ENCODE data around the gene PEDS1.
"Not testable (repeated sequence)": the region's sequence is repeated elsewhere in the genome, so short reads cannot be mapped to it uniquely, and the experiment has no call there.

Gene PEDS1

DNA sequence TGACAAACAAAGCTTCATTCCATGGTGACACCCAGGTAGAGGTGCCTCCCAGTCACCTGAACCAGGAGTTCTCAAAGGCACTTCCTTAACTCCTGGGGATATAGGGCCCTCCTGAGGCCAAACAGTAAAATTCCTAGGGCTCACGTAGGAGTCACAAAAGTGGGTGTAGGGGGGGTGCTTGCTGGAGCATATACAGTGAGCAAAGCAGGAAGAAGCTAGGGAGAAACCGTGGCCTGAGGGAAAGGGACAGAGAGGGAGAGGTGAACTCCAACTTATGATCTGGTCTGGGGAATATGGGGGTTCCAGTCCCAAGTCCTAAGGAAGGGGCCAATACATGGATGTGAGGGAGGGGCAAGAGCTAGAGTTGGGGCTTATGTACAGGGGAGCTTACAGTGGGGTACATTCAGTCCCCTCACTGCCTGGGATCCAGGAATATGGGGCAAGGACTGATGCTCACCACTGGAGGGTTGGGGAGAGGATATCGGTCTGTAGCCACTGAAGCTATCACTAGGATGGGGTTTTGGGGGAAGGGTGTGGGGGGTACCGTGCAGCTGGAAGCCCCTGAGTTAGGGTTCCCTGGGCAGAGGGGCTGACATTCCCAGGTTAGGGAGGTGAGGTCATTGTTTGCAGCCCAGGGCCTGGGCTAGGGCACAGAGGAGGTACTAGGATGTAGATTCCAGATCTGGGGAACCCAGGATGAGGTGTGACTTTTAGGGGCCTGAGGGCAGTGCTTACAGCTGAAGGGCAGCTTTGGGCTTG lies 950 bp downstream of the PEDS1 start:
- DNase-seq = no peak

DNA sequence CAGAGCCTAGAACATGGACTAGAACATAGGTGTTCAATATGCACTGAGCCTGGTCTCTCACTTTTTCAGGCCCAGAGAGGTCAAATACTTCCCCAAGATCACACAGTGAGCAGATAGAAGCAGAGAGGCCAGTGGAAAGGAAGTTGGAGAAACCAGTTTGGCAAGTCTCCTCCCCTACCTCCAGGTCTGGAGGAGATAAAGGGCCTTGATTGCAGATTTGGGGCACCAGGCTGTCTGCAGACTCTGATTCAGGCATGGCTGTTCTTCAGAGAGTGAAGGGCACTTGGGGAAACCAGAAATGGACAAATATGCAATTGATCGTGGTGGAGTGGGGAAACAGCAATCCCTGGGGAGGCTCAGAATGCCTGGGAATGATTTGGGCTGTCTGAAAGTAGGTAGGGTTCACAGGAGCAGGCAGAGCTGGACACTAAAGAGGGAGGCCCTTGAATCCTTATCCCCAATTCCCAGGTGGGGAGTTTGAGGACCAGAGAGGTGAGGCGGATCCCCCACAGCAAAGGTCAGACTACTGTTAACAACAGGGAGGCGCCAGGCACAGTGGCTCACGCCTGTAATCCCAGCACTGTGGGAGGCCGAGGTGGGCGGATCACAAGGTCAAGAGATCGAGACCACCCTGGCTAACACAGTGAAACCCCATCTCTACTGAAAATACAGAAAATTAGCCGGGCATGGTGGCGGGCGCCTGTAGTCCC lies 2.3 kb downstream of the PEDS1 start:
- DNase-seq = no peak

DNA sequence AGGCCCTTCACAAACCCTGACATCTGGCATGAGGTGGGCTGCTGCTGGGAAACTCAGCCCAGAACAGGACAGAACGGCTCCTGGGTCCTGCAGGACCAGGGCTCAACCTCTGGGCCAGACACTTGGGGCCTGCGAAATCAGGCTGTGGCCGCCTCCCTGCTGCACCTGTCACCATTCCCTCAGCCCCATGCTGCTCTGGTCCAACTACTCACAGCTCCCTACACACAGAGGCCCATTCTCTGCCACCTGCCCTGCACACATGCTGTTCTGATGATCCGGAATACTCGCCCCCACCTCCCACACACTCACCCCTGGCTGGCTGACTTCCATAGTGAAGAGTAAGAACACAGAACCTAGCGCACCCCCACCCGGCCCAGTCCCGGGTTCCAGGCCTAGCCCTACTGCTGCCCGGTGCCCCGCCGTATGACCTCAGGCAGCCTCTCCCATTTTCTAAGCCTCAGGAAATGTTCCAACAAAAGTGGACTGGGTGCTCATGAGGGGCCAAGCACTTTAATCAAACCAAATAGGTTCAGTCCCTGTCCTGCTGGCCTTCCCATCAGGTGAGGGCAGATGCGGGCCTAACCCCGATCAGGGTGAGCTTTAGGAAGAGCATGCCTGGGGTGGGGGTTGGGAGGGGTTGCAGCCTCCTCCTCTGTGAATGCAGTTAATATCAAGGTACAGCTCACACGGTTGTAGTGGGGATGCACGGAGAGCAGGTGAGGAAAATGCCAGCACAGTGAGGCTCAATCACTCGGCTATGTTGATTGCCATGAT lies 3.9 kb downstream of the PEDS1 start:
- DNase-seq = no peak

DNA sequence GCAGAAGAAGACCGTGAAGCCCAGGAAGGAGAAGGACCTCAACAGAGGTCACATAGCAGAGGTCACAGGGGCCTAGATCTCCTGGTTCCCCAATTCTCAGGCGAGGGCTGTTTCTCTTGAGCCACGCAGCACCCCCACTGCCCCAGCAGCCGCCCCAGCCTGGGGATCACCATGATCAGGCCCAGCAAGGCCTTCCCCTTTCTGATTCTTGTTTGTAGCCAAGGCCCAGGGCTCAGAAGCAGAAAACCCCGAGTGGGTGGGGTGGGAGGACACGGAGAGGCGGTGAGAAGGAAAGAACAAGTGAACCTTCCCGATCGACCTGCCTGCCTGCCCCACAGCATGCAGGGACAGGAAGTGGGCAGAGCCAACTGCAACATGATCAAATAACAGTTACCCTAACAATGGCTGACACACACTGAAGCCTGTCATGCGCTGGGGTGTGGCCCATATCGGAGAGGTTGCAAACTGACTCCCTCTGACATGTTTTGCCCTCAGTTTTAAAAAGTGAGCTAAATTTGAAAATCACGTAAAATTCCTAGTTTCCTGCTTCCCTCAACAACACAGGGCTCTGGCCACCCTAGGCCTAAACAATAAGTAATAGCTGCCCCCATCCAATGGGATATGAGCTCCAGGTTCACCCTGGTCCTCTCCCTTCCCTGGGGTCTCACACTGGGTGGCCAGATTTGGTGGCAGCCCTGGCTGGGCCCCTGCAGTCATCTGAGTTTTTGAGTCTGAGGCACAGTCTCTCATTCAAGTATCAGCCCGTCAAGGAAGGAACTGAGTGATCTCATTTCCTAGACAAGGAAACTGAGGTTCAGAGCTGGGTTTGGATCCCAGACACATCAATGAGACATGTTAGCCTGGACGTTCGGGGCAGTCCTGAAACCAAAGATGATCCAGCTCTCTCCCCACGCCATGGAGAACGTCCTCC lies 6.5 kb downstream of the PEDS1 start:
- DNase-seq = no peak

DNA sequence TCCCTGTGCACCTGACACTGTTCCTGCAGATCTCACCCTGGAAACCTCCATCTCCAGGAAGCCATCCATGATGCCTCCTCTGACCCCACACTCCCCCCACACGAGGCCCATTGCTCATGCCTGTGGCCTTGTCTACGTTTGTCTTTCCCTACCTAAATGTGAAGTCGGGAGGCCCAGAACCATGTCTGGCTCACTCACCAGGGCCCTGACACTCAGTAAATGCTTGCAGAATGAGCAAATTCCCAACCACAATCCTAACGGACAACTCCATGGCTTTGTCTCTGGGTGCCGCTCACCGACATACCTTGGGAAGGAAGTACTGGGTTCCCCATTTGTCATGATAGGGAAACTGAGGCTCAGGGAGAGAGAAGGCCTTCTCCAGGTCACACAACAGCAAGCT lies 7.3 kb downstream of the PEDS1 start:
- no peak for DNase-seq

DNA sequence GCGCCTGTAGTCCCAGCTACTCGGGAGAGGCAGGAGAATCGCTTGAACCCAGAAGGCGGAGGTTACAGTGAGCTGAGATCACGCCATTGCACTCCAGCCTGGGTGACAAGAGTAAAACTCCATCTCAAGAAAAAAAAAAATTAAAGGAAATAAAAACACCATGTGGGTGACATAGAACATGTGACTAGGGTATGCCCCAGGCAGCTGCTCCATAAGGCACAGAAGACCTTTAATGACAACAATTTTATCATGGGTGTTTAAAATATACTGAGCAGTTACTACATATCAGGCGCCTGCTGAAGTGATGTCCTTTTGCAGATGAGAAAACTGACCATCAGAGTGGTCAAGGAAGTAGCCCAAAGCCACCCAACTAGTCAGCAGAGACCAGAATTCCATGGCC lies 8.0 kb downstream of the PEDS1 start:
- DNase-seq = no peak

DNA sequence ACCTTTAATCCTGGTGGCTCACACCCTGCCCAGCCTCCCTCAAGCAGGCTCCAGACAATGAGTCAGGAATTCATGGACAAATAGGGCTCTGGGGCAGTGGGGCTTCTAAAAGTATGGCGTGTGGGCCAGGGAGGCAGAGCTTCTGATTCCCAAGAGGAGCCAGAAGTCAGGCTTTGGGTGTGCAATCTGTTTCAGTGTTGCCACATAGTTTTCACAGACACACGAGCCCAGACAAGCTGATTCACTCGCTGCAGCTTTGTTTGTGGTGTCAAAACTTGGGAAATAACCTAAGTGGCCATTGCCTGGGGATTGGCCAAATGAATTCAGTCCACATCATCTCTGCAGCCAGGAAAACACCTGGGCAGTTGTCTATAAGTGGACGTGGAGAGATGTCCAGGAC lies 9.2 kb downstream of the PEDS1 start:
- no peak for DNase-seq

DNA sequence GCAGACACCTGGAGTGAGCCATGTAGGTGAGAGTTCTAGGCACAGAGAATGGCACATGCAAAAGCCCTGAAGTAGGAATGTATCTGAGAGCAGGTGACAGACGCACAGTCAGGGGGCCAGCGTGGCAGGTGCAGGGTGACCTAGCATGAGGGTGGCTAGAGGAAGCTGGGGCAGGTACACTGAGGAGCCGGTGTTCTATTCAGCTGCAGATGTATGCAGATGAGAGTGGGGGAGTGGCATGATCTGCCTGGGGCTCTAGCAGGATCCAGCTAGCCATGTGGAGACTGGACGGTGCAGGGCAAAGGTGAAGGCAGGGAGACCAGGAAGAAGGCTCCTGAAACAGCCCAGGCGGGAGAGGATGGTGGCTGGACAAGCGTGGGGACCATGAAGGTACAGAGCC lies 10.7 kb downstream of the PEDS1 start:
- DNase-seq = no peak

DNA sequence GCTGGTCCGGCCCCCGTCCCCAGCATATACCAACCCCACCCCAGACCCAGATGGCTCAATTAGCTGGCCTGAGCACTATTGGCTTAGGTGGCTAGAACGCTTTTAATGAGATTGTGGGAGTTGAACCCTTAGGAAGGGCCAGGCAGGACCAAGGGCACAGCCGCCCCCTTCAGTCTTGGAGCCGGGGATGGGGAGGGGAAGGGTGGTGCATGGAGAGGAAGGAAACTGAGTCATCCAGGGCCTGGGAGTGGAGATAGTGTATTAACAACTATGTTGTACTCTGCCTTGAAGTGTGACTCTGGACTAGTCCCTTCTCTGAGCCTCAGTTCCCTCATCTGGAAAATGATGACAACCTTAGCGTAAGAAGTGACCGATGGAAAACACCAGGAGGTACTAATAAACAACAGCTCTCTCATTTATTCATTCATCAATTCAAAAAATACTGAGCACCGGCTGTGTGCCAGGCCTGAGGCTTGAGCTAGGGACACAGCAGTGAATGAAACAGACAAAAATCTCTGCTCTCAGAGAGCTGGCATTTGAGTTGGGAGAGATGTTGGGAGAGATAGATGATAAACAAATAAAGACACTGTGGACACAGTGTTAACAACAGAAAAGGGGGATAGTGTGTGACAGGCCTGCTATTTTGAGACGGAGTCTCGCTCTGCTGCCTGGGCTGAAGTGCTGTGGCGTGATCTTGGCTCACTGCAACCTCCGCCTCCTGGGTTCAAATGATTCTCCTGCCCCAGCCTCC lies 11.5 kb downstream of the PEDS1 start:
- DNase-seq = no peak

DNA sequence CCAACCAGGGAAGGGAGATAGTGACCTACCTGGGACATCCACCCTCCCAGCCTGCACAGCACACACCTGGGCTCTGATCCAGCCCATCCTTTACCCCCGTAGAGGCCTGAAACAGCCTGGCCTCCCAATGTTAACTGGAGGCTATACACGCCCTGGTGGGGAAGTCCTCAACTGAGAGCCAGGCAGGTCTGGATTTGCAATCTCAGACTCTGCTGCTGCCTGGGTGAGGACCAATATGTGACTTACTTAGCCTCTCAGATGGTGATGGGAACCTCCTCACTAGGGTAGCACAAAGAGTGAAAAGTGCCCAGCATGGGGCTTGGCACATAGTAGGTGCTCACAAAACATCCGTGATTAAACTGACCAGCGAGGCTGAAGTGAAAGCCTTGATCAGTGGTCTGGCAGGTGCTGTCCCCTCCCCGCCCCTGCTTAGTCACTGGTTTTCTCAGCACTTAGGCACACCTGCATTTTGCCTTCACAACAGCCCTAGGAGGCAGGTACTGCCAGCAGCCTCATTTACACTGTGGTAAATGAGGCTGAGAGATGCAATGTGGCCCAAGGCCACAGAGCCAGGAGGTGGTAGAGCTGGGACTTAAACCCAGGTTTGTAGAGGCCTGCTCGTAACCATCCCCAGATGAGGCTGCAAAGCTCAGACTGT lies 12.4 kb downstream of the PEDS1 start:
- DNase-seq = no peak

DNA sequence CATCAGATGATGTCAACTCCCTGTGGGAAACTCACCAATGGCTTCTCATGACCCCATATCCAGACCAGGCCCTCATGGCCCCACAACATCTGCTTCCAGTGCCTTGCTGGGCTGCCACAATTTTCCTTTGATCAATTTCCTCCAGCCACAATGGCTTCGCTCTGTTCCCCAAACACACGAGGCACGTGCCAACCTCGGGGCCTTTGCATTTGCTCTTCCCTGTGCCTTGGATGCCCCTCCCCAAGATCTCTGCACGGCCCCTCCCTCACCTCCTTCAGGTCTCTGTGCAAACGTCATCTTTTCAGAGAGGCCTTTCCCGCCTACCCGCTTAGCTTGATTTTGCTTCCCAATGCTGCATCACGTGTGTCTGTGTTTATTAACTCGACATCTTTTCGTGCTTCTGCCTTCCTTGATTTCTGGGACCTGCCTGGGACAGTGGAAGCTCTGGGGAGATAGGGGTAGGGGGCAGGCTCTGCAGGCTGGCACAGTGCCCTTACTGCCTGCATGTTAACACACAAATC lies 13.1 kb downstream of the PEDS1 start:
- no peak for DNase-seq

DNA sequence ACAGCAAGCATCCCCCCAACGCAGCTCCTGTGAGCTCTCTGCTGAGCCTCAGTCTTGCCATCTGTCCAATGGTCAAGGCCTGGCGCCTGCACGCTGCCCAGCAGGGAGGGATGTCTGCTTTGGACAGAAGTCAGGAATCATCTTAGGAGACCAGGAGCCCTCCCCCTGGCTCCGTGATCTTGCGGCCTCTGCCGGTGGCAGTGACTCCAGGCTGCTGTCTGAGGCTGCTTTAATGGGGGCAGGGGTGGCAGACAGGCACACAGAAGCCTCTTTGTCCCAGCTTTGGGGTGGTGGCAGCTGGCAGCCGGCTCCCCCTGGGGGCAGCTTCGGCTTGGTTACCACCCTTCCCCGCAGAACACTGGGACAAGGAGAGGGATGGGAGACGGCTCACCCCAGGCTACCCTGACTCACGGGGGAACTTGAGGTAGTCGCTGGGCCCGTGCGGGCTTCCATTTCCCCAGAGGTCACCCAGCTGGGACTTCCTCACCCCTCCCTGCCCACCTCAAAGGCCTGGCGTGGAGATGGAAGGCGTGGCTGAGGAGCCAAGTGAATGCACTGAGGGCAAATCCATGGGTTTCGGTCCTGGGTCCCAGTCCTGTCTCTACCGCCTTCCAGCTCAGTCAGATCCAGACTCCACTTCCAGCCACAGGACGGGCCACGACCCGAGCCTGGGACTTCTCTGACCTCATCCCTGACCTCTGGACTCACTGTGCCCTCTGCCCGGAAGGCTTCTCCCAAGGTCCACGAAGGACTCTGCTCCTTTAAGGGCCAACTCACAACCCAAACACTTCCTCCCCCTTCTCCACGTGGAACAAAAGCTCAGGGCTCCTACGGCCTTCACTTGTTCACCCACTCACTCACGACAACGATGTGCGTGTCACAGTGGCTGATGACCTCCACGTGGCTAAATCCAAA lies 14.8 kb downstream of the PEDS1 start:
- DNase-seq = no peak

DNA sequence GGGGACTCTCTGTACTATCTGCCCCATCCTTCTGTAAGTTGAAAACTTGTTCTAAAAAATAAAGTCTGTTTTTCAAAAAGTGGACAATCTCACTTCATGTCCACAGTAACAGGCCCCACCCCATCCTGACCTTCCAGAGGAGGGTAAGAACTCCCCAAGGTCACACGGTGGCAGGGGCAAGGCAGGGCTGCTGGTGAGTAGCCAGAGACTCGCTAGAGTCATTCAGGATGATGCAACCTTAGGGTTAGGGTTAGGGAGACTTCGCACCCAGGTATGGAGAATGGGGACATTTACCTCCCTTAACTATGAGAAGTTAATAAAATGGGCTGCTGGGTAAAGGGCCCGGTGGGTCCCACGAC lies 15.4 kb downstream of the PEDS1 start:
- DNase-seq = no peak

DNA sequence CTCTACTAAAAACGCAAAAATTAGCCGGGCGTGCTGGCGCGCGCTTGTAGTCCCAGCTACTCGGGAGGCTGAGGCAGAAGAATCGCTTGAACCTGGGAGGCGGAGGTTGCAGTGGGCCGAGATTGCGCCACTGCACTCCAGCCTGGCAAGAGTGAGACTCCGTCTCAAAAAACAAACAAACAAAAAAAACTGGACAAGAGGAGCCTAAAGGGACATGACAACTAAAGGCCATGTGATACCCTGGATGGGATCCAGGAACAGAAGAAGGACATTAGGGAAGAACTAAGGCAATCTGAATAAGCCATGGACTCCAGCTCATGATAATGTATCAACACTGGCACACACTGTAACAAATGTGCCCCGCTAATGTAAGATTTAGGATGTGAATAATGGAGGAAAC lies 15.8 kb downstream of the PEDS1 start:
- DNase-seq = not testable (repeated sequence)

DNA sequence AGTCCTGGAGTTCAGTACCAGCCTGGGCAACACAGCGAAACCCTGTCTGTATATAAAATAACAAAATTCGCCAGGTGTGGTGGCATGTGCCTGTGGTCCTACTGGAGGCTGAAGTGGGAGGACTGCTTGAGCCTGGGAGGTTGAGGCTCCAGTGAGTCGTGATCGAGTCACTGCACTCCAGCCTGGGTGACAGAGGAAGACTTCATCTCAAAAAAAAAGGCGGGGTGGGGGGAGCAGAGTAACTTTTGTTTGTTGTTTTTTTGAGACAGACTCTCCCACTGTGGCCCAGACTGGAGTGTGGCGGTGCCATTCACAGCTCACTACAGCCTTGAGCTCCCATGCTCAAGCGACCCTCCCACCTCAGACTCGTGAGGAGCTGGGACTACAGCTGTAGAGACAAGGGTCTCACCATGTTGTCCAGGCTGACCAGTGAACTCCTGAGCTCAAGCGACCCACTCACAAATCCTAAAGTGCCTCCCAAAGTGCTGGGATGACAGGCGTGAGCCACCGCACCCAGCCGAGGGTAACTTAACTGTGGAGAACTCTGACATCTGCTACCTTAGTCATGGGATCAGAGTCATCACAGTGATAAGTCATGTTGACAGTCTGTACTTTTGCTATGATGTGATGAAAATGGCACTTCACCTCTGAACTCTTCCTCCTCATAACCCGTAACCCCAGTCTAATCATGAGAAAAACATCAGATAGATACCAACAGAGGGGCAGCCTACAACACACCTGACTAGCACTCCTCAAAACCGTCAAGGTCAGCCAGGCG lies 16.5 kb downstream of the PEDS1 start:
- no peak for DNase-seq

DNA sequence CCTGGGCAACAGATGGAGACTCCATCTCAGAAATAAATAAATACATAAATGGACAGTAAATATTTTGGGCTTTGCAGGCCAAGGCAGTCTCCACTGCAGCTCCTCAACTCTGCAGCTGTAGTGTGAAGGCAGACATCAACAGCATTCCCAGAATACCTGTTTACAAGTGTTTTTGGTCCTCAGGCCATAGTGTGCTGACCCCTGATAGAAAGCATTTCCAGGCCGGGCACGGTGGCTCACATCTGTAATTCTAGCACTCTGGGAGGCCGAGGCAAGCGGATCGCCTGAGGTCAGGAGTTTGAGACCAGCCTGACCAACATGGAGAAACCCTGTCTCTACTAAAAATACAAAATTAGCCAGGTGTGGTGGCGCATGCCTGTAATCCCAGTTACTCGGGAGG lies 18.4 kb downstream of the PEDS1 start:
- DNase-seq = not testable (repeated sequence)

DNA sequence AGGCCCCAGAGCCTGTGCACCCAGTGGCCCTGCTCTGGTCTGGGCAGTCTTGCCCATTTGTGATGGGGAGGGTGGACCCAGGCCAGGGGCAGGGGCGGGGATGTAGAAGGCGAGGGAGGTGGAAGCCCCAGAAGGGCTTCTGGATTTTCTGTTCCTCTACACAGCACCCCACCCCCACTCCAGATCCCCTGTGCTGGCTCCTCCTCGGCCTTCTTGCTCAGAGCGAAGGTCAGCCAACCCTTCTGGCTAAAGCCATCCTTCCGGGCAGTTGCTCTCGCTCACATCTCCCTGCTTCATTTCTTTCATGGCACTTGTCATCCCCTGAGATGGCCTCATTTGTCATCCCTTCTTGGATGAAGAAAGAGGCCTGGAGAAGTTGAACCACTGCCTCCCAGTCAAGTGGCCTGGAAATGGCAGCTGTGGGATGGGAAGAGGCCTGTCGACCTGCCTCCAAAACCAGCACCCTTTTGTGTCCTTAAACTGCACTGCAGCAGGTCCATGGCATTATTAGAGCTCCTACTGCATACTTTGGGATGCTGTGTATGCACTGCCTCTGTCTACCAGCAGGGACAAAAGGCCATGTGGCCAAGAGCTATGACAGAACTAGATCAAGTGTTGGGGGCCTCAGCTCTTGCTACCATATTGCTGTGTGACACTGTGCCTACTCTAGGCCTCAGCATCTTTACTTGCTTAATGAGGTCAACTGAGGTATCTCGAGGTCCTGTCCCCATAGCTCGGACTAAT lies 19.9 kb downstream of the PEDS1 start:
- DNase-seq = no peak

DNA sequence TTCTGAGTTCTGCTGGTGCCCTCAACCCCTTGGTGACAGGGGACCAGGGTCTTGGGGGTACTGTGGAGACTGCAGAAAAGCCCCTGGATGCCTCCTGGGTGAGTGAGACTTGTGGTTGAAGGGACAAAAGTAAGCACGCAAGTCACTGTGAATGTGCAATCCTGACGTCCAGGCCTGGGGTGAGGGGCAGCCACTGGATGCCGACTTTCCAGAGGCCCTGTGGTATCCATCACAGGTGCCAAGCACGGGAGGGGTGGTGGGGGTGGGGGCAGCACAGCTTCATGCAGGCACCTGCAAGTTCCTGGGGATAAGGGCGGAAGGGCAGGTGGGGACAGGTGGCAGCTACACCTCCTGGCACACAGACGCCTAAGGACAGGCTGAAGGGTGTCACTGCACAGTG lies 20.5 kb downstream of the PEDS1 start:
- DNase-seq = no peak

DNA sequence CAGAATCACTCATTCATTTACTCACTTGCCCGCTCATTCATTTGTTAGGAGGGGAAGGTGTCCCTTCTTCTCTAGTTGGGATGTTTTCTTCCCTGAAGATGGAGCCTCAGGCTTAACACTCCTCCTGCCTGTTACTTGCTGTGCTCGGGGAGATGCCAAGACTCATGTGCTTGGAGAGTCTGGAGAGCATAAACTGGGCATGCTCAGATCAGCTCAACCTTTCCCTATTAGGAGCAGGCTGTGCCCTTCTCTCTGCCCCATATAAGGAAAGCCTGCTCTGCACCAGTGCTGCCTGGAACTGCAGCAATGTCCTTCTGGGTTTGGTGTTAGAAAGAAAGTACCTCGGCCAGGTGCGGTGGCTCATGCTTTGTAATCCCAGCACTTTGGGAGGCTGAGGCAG lies 22.5 kb downstream of the PEDS1 start:
- no peak for DNase-seq
